ENCODE measurements around the gene CFAP46. TPM values are rescaled to one million over a fixed set of nuclear protein-coding genes. Genes with fewer than 3 reads are reported as not detected.
"Not testable (repeated sequence)": the region's sequence is repeated elsewhere in the genome, so short reads cannot be mapped to it uniquely, and the experiment has no call there.

The CFAP46 gene
- polyA plus RNA-seq, 6 donors from 2014 or later, result 0.05 TPM; not detected in 5

DNA sequence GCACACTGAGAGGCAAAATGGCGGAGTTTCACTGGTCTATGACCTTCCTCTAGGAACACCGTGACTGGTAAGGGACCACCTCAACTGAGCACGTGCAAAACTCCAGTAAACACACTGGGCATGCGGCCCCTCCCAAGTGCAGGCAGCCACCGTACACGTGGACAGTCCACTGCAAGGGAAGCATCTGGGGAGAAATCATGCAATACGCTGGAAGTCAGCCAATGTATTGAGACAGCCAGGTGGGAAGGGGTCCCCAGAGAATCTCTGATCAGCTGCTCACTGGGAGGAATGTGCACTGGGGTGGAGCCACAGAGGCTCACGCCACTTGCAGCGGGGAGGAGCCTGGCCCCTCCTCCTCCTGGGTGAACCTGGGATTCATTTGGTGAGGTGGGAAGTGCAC, 49.3 kb downstream of the CFAP46 start:
- Mint-ChIP-seq H3K27ac (peak overlapping the region in 1 of 6 donors; percentile 27), H3K36me3 (no peaks in the 10 kb centered on the region), H3K9me3 (no peaks in the 10 kb centered on the region), H3K4me3 (no peak overlapping the region), H3K27me3 (peaks cover 30 to 51% (median 43%) of the 10 kb centered on the region in 3 donors), H3K4me1 (no peaks in the 10 kb centered on the region)
- ATAC-seq (ENCODE audit: low read depth in 2 of 2) (no peak), DNase-seq (no peak)

DNA sequence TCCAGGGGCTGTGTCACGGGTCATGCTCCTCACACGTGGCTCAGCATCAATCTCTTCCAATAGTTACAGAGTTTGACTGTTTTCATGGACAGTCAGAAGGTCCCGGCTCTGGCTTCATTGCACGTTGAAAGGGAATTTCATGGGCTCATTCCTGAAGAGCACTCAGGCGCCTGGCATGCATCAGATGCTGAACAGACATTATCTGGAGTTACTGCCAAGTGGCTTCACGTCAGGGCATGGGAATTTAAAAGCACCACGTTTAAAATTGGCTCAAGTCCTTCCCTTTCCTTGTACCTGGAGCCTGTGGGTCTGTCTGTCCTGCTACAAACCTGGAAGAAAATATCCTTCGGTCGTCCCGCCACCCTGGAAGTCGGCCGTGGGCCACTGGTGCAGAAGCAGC, 50.4 kb downstream of the CFAP46 start:
- Mint-ChIP-seq H3K9me3 (peaks cover 0 to 1% (median 0%) of the 10 kb centered on the region in 7 donors), H3K27me3 (peaks cover 26 to 51% (median 42%) of the 10 kb centered on the region in 3 donors), H3K27ac (no peak overlapping the region), H3K4me3 (no peak overlapping the region), H3K4me1 (no peaks in the 10 kb centered on the region), H3K36me3 (peaks cover 0 to 10% of the 10 kb centered on the region in 2 donors)
- DNase-seq (no peak), ATAC-seq (ENCODE audit: low read depth in 2 of 2) (no peak)

DNA sequence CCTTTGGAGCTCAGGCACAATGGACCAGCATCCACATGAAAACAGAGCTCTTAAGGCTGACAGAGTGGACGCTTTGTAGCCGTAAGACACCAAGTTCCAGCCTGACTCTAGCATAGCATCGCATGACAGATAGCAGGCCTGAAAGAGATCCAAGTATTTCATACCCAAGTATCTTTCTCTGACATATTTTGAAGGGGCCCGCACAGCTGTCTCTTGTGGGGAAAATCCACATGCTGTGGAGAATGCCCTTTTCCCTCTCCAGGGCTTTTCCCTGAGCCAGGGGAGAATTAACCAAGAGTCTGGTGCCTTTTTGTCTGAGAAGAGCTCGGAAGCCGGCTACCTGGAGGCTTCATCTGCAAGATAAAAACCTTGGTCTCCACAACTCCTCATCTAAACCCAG, 51.0 kb downstream of the CFAP46 start:
- Mint-ChIP-seq H3K4me3 (no peak overlapping the region), H3K27me3 (peaks cover 24 to 51% (median 38%) of the 10 kb centered on the region in 3 donors), H3K4me1 (no peaks in the 10 kb centered on the region), H3K36me3 (peaks cover 0 to 12% of the 10 kb centered on the region in 2 donors), H3K27ac (no peak overlapping the region), H3K9me3 (peaks cover 0 to 5% (median 0%) of the 10 kb centered on the region in 7 donors)
- DNase-seq (no peak), ATAC-seq (ENCODE audit: low read depth in 2 of 2) (no peak)

DNA sequence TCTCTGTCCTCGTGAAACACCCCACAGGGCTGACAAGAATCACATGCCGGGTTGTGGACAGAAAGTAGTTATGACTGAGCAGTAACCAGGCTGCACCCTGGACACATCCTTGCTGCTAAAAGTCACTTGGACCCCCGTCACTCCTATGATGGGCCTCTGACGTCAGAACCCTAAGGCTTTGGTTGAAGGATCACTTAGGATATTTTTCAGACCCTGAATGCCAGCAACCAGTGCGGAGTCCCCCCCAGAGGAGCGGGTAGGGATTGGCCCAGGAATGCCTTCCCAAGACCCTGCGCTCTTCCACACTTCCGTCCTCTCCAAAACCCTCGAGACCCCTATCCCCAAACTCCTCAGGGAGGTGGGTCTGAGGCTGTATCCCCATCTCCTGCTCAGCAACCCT, 52.1 kb downstream of the CFAP46 start:
- no peak overlapping the region for H3K4me3 Mint-ChIP-seq
- peaks cover 24 to 49% (median 38%) of the 10 kb centered on the region in 3 donors for H3K27me3 Mint-ChIP-seq
- no peak overlapping the region for H3K27ac Mint-ChIP-seq
- DNase-seq (no peak), ATAC-seq (ENCODE audit: low read depth in 2 of 2) (no peak)
- H3K9me3 Mint-ChIP-seq, result peaks cover 0 to 5% (median 0%) of the 10 kb centered on the region in 7 donors
- peaks cover 0 to 12% of the 10 kb centered on the region in 2 donors for H3K36me3 Mint-ChIP-seq
- H3K4me1 Mint-ChIP-seq, result no peaks in the 10 kb centered on the region

DNA sequence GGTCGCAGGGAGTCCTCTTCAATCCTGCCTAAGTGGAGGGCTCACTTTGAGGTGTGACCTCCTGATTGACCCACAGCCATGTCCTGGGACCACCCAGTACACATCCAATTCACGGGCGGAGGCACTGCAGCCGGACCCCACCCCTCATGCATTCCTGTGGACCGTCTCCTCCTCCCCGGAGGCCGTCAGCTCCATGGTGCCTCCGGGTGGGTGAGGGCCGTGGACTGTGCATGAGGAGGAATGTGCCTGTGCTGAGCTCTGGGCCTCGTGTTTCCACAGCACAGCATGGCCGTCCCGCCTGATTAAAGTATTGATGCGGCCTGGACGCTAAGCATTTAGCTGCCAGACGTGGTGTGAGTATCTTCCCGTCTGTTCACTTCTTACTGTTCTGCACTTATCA, 52.8 kb downstream of the CFAP46 start:
- Mint-ChIP-seq H3K36me3 (peaks cover 0 to 12% of the 10 kb centered on the region in 2 donors), H3K9me3 (peaks cover 0 to 5% (median 0%) of the 10 kb centered on the region in 7 donors), H3K4me3 (no peak overlapping the region), H3K27me3 (peaks cover 18 to 41% (median 38%) of the 10 kb centered on the region in 3 donors), H3K4me1 (no peaks in the 10 kb centered on the region), H3K27ac (no peak overlapping the region)
- DNase-seq (no peak), ATAC-seq (ENCODE audit: low read depth in 2 of 2) (no peak)

DNA sequence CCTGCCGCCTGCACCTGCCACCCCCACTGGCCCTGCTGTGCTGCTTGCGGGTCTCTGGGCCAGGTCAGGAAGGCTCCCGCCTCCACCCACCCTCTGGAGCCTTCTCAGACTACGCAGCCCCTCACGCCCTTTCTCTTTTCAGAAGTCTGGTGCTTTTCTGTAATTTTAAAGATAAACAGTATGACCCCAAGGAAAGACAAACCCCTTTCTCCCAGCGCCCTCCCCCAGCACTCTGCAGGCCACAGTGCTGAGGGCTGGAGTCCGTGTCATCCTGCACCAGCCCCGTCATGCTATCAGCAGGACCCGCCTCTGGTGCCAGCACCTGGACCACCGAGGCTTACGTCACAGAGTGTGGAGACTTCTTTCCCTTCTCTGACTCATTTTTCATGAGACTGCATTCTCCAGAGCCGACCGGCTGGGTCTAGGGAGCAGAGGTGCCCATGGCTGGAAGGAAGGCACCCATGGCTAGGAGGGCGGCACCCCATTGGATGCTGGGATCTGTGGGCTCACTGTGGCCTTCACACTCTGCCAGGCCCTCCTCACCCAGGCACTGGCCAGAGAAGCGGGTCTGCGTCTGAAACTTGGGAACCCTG, 53.4 kb downstream of the CFAP46 start:
- H3K27me3 Mint-ChIP-seq, result peaks cover 13 to 36% (median 33%) of the 10 kb centered on the region in 3 donors
- no peaks in the 10 kb centered on the region for H3K4me1 Mint-ChIP-seq
- DNase-seq, result no peak
- H3K4me3 Mint-ChIP-seq, result no peak overlapping the region
- H3K27ac Mint-ChIP-seq, result no peak overlapping the region
- no peak for ATAC-seq (ENCODE audit: low read depth in 2 of 2)
- peaks cover 0 to 12% of the 10 kb centered on the region in 2 donors for H3K36me3 Mint-ChIP-seq
- H3K9me3 Mint-ChIP-seq, result peaks cover 0 to 5% (median 0%) of the 10 kb centered on the region in 7 donors

DNA sequence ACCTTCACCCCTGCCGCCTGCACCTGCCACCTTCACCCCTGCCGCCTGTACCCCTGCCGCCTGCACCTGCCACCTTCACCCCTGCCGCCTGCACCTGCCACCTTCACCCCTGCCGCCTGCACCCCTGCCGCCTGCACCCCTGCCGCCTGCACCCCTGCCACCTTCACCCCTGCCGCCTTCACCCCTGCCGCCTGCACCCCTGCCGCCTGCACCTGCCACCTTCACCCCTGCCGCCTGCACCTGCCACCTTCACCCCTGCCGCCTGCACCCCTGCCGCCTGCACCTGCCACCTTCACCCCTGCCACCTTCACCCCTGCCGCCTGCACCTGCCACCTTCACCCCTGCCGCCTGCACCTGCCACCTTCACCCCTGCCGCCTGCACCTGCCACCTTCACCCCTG, 53.9 kb downstream of the CFAP46 start:
- ATAC-seq (ENCODE audit: low read depth in 2 of 2); H3K4me1 Mint-ChIP-seq; DNase-seq; H3K4me3 Mint-ChIP-seq; H3K27ac Mint-ChIP-seq; H3K9me3 Mint-ChIP-seq: not testable (repeated sequence)
- Mint-ChIP-seq H3K27me3 (peaks cover 10 to 30% (median 27%) of the 10 kb centered on the region in 3 donors), H3K36me3 (peaks cover 0 to 12% of the 10 kb centered on the region in 2 donors)

DNA sequence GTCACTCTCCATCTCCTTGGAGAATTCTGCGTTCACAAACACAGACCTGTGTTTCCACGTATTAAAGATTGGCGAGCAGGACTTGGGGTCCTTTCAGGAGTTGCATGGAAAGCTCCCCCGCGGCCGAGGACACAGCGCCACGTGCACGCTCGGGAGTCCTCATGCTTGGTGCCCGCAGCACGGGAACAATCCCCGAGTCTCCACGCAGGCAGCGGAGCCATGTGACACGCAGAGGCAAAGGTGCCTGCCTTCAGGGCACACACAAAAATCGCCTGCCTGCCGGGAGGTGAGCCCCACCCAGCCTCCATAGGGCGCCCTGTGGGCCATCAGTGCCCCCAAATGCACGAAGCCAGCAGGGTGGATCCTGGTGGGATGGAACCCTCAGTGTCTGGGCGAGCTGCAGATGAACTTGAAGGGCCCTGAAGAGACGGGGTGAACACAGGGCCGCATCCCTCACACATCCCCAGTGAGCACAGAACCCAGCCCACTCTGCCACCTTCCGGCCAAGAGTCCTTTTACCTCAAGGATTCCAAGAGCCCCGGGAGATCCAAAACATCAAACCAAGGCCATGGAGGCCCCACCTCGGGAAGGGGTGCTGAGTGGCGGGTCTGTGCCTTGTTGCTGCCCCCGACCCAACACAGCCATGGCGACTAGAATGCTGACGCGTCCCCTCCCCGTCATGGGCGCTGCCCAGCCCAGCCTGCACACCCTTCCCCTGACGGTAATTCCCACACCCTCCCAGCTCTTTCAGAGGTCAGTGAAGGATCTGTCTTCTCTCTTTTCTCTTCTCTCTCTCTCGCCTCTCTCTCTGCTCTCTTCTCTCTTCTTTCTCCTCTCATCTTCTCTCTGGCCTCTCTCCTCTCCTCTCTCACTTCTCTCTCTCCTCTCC, 55.9 kb downstream of the CFAP46 start:
- Mint-ChIP-seq H3K27ac (peak overlapping the region in 1 of 6 donors; percentile 47), H3K27me3 (peaks cover 0 to 21% (median 8%) of the 10 kb centered on the region in 3 donors), H3K4me1 (no peaks in the 10 kb centered on the region), H3K4me3 (no peak overlapping the region), H3K36me3 (peaks cover 0 to 12% of the 10 kb centered on the region in 2 donors), H3K9me3 (peaks cover 0 to 5% (median 2%) of the 10 kb centered on the region in 7 donors)
- ATAC-seq (ENCODE audit: low read depth in 2 of 2), result no peak
- no peak for DNase-seq

DNA sequence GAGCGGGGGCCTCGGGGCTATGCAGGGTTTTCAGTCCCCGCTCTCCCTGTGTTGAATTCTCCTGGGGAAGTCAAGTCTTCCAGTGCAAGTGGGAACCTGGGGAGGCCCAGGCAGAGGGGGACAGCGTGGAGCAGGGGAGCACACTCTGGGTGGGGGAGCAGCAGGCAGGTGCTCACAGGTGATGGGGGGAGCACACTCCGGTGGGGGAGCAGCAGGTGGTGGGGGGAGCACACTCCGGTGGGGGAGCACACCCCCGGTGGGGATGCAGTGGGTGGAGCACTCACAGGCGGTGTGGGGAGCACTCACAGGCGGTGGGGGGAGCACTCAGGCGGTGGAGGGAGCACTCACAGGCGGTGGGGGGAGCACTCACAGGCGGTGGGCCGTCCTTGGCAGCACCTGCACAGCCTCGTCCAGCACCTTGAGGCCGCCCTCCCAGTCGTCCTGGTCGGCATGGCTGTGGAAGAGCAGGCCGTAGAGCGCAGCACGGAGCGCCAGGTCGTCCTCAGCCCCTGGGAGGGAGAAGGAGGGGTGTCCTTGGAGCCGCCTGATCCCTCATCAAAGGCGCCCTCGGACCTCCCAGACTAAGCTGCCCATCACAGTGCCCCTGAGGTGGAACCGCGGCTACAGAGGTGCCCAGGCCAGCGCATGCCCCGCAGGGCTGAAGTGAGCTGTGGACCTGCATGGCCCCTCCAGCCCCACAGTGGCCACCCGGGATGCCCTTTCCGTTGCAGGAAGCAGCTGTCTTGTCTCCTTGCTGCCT, 56.7 kb downstream of the CFAP46 start:
- Mint-ChIP-seq H3K27ac (no peak overlapping the region), H3K4me3 (no peak overlapping the region)

DNA sequence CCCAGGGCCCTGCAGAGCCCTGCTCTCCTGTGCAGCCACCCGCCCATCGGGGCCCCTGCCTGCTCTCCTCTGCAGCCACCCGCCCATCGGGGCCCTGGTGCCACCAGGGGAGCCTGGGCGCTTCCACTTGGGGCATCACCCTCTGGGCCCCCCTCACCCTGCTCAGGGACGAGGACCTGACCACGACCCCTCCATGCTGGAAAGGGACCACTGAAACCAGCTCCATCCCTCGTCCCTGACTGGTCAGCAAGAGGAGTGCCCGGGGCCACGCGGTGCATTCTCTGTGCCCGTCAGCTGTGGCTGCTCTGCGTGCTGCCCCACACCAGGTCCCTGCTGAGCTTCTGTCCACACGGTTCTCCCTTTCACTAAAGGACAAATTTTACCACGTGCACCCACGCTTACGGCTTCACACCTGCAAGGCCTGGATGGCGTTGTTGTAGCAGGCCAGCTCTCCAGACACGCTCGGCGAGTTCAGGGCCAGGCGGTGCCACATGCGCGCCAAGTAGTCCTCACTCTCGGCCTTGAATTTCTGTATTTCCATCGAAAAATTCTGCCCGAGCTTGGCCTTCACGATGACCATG, 57.6 kb downstream of the CFAP46 start:
- Mint-ChIP-seq H3K36me3 (peaks cover 0 to 12% of the 10 kb centered on the region in 2 donors), H3K27ac (no peak overlapping the region), H3K9me3 (peaks cover 0 to 5% (median 2%) of the 10 kb centered on the region in 7 donors), H3K27me3 (peaks cover 0 to 11% (median 4%) of the 10 kb centered on the region in 3 donors), H3K4me3 (no peak overlapping the region), H3K4me1 (no peaks in the 10 kb centered on the region)
- ATAC-seq (ENCODE audit: low read depth in 2 of 2), result no peak
- DNase-seq, result no peak

More for the DNA sequence above, 56.7 kb downstream of the CFAP46 start:
- peaks cover 0 to 18% (median 8%) of the 10 kb centered on the region in 3 donors for H3K27me3 Mint-ChIP-seq
- no peaks in the 10 kb centered on the region for H3K4me1 Mint-ChIP-seq
- H3K9me3 Mint-ChIP-seq, result peaks cover 0 to 5% (median 2%) of the 10 kb centered on the region in 7 donors
- H3K36me3 Mint-ChIP-seq, result peaks cover 0 to 12% of the 10 kb centered on the region in 2 donors
- no peak for DNase-seq
- ATAC-seq (ENCODE audit: low read depth in 2 of 2), result no peak

DNA sequence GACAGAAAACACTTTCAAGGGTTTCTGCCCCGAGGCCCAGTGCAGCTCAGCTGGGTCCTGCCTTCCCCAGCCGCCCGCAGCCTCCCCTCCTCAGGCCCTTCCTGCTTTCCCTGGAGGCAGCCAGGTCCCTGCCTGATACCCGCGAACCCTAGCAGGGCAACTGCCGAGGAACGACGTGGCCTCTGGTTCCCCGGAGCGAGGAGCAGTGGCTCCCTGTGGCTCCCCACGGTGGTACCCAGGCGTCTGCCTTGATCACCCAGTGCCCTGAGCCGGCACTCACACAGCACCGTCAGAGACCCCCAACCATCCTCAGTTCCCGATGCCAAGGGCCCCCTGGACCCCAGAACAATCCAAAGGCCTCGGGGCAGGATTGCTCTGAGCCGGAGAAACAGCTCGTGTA, 58.3 kb downstream of the CFAP46 start:
- Mint-ChIP-seq H3K27ac (no peak overlapping the region), H3K4me1 (no peaks in the 10 kb centered on the region), H3K4me3 (no peak overlapping the region), H3K27me3 (peaks cover 2 to 13% (median 2%) of the 10 kb centered on the region in 3 donors), H3K36me3 (peaks cover 0 to 12% of the 10 kb centered on the region in 2 donors), H3K9me3 (peaks cover 0 to 5% (median 2%) of the 10 kb centered on the region in 7 donors)
- ATAC-seq (ENCODE audit: low read depth in 2 of 2) (no peak), DNase-seq (no peak)

DNA sequence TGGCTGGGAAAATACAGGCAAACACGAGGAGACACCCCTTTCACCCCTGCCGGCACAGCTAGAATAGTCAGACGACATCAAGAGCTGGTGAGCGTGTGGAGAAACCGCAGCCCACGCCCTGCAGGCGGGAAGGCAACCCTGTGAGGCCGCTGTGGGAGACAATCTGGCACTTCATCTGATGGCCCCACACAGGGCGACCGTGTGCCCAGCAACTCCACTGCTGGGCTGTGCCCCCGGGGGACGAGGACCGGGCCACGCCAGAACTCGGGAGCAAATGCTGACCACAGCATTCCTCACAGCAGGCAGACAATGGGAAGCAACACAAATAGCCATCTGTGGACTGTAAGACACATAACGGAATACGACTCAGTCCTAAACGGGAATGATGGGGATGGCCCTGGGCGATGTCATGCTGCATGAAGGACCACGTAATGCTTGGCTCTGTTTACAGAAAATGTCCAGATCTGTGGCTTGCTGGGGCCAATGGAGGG, 58.9 kb downstream of the CFAP46 start:
- H3K36me3 Mint-ChIP-seq, result peaks cover 0 to 12% of the 10 kb centered on the region in 2 donors
- DNase-seq (no peak), ATAC-seq (ENCODE audit: low read depth in 2 of 2) (no peak)
- H3K4me1 Mint-ChIP-seq, result no peaks in the 10 kb centered on the region
- H3K4me3 Mint-ChIP-seq, result no peak overlapping the region
- H3K27me3 Mint-ChIP-seq, result peaks cover 4 to 19% (median 8%) of the 10 kb centered on the region in 3 donors
- peaks cover 0 to 5% (median 2%) of the 10 kb centered on the region in 7 donors for H3K9me3 Mint-ChIP-seq
- H3K27ac Mint-ChIP-seq, result no peak overlapping the region

Measured in naive B cell (primary cell).